ENCODE results near the gene MXI1.
A peak's percentile ranks its signal among the peaks of the same experiment; 100 is the strongest.
"Not testable (repeated sequence)": the region's sequence is repeated elsewhere in the genome, so short reads cannot be mapped to it uniquely, and the experiment has no call there.

Gene MXI1

DNA sequence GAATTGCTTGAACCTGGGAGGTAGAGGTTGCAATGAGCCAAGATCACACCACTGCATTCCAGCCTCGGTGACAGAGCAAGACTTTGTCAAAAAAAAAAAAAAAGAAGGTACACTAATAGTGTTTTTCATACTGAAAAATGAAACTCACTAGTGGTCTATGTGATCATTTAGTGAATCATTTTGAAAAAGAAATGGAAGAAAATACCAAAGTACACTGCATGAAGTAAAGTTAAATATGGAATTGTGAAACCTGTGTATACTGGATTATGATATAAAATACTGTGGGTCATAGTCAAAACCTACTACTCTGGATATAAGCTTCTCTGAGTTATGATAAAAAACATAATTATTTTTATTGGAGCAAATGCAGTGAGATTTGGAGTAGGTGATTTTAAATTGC, 42.1 kb downstream of the MXI1 start:
- not testable (repeated sequence) for H3K27ac Mint-ChIP-seq, DNase-seq, H3K9me3 Mint-ChIP-seq, H3K4me3 Mint-ChIP-seq, H3K27me3 Mint-ChIP-seq
- CTCF ChIA-PET, result interaction anchor here (1.0 to 1.3 kb wide), 3 partner anchors 8 to 112 kb away, joined by 3 read pairs; no protein-coding TSS in a partner anchor
- H3K36me3 Mint-ChIP-seq, result peaks cover 27% of the 10 kb centered on the region
- H3K4me1 Mint-ChIP-seq, result peaks cover 27% of the 10 kb centered on the region

DNA sequence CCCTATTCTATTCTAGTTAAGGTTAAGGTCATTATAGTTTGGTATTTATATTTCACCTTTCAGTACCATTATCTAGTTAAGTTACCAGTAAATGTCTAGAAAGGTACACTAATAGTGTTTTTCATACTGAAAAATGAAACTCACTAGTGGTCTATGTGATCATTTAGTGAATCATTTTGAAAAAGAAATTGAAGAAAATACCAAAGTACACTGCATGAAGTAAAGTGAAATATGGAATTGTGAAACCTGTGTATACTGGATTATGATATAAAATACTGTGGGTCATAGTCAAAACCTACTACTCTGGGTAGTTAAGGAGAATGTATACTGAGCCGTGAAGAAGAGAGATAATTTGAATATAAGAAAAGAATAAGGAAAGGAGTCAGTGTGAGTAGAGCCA, 44.0 kb downstream of the MXI1 start:
- DNase-seq, H3K27me3 Mint-ChIP-seq, H3K4me3 Mint-ChIP-seq, CTCF ChIA-PET, H3K27ac Mint-ChIP-seq, H3K9me3 Mint-ChIP-seq: not testable (repeated sequence)
- Mint-ChIP-seq H3K36me3 (peaks cover 27% of the 10 kb centered on the region), H3K4me1 (peaks cover 31% of the 10 kb centered on the region)

DNA sequence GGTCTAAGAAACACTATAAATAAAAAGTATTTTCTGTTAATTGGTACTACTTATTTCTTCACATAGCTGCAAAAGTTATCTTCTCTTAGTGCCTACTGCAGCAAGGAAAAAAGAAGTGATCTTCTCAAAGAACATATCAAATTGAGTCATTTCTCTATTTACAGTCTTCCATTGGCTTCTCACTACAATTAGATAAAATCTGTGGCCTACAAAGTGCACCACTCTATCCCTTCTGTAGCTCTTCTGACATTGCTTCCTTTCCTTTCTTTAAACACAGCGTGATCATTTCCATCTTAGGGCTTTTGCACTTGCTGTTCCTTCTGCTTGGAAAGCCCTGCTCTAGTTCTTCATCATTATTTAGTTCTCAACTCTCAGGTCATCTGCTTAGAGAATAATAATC, 44.7 kb downstream of the MXI1 start:
- Mint-ChIP-seq H3K4me3 (no peak overlapping the region), H3K9me3 (peaks cover 2% of the 10 kb centered on the region), H3K27me3 (no peaks in the 10 kb centered on the region), H3K27ac (no peak overlapping the region), H3K36me3 (peaks cover 25% of the 10 kb centered on the region), H3K4me1 (peaks cover 31% of the 10 kb centered on the region)
- CTCF ChIA-PET, result no interaction called here
- DNase-seq, result no peak

DNA sequence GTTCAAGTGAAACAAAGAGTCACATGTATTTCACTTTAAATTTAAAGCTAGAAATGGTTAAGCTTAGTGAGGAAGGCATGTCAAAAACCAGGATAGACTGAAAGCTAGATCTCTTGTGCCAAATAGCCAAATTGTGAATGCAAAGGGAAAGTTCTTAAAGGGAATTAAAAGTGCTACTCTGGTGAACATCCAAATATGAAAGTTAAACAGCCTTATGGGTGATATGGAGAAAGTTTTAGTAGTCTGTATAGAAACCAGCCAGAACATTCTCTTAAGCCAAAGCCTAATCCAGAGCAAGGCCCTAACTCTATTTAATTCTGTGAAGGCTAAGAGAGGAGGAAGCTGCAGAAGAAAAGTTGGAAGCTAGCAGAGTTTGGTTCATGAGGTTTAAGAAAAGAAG, 47.1 kb downstream of the MXI1 start:
- H3K36me3 Mint-ChIP-seq, result peaks cover 17% of the 10 kb centered on the region
- H3K9me3 Mint-ChIP-seq, result peaks cover 2% of the 10 kb centered on the region
- H3K27ac Mint-ChIP-seq, result no peak overlapping the region
- H3K4me3 Mint-ChIP-seq, result no peak overlapping the region
- H3K27me3 Mint-ChIP-seq, result no peaks in the 10 kb centered on the region
- H3K4me1 Mint-ChIP-seq, result peaks cover 26% of the 10 kb centered on the region
- no peak for DNase-seq
- CTCF ChIA-PET, result interaction anchor here (0.8 to 1.7 kb wide), 3 partner anchors 9 to 296 kb away, joined by 4 to 6 read pairs (median 5); no protein-coding TSS in a partner anchor

- H3K27ac Mint-ChIP-seq, result no peak overlapping the region
- H3K27me3 Mint-ChIP-seq, result no peaks in the 10 kb centered on the region
- CTCF ChIA-PET, result interaction anchor here (0.8 to 1.5 kb wide), 3 partner anchors 11 to 121 kb away, joined by 3 to 4 read pairs (median 3); no protein-coding TSS in a partner anchor
- no peak for DNase-seq
- H3K36me3 Mint-ChIP-seq, result peaks cover 17% of the 10 kb centered on the region
- H3K4me3 Mint-ChIP-seq, result no peak overlapping the region
- H3K4me1 Mint-ChIP-seq, result peaks cover 11% of the 10 kb centered on the region
- peaks cover 2% of the 10 kb centered on the region for H3K9me3 Mint-ChIP-seq
Measured at GRCh38 chr10:110258542-110258941, 51.1 kb downstream of the MXI1 start.

GRCh38 chr10:110259317-110259716, 51.9 kb downstream of the MXI1 start:
- Mint-ChIP-seq H3K27ac (no peak overlapping the region), H3K4me1 (peaks cover 6% of the 10 kb centered on the region), H3K9me3 (peaks cover 2% of the 10 kb centered on the region), H3K4me3 (no peak overlapping the region), H3K27me3 (no peaks in the 10 kb centered on the region), H3K36me3 (peaks cover 17% of the 10 kb centered on the region)
- CTCF ChIA-PET, result interaction anchor here (0.9 to 1.5 kb wide), 2 partner anchors 29 to 121 kb away, joined by 3 to 4 read pairs; no protein-coding TSS in a partner anchor
- no peak for DNase-seq

DNA sequence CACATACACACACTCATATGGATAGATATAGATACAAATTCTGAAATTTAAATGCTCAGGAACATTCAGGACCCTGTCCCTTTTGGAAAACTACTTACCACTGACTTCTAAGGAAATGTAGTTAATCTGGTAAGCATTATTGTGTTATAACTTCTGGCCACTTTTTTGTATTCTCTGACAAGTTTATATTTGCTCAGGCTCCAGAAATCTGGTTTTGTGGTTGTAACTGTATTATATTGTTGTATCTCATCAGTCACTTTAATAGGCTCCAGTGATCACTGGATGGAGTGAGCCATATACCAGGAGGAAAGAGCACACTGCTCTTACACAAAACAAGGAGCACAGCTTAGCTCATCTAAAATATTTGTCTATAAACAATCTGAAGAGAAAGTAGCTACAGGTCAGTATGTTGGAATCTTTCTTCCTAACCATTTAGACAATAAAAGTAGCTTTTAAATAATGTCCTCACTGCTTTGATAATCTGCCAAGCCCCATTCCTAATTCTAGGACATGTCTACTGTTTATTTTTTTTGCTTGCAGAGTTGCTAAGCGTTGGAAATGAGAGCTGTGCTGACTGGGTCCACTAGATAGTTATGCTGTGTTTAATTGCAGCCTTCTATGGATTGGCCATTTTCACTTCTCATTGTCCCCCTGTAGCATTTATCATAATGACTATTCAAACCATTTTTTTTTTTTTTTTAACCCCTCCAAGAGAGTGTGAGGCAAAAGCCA, 53.5 kb downstream of the MXI1 start:
- Mint-ChIP-seq H3K36me3 (peaks cover 10% of the 10 kb centered on the region), H3K27ac (no peak overlapping the region), H3K4me3 (no peak overlapping the region), H3K27me3 (no peaks in the 10 kb centered on the region), H3K4me1 (no peaks in the 10 kb centered on the region), H3K9me3 (peaks cover under 1% of the 10 kb centered on the region)
- CTCF ChIA-PET, result interaction anchor here (0.6 to 0.9 kb wide), 2 partner anchors 18 to 273 kb away, joined by 3 to 4 read pairs; no protein-coding TSS in a partner anchor
- no peak for DNase-seq

DNA sequence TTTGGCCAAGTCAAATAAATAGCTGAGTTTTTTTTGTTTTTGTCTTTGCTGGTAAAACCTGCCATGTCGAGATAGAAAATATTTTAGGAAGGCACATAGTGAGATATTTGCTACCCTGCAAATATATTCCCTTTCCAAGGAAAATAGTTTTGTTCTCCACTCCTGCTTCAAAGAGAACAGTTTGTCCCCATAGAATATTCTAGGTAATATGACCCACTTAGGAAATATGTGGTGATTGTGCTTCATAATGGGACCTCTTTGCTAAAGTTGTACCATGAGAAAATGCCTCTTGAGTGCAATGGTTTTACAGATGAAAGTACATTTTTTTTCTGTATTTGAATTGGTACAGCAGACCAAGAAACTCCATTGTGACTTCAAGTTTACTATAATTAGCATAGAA, 55.8 kb downstream of the MXI1 start:
- no peak for DNase-seq
- Mint-ChIP-seq H3K27me3 (no peaks in the 10 kb centered on the region), H3K36me3 (peaks cover 5% of the 10 kb centered on the region), H3K4me1 (no peaks in the 10 kb centered on the region), H3K4me3 (no peak overlapping the region), H3K27ac (no peak overlapping the region), H3K9me3 (no peaks in the 10 kb centered on the region)
- CTCF ChIA-PET, result interaction anchor here (0.6 to 0.7 kb wide), 2 partner anchors 16 to 57 kb away, joined by 3 read pairs; no protein-coding TSS in a partner anchor

- no peak for DNase-seq
- Mint-ChIP-seq H3K9me3 (no peaks in the 10 kb centered on the region), H3K27me3 (no peaks in the 10 kb centered on the region), H3K36me3 (peaks cover 6% of the 10 kb centered on the region), H3K4me3 (no peak overlapping the region), H3K27ac (no peak overlapping the region), H3K4me1 (peaks cover 14% of the 10 kb centered on the region)
- CTCF ChIA-PET, result no interaction called here
Measured at GRCh38 chr10:110265573-110266193, 58.3 kb downstream of the MXI1 start.

GRCh38 chr10:110267276-110267675, 59.9 kb downstream of the MXI1 start:
- H3K27ac Mint-ChIP-seq, result no peak overlapping the region
- no peaks in the 10 kb centered on the region for H3K27me3 Mint-ChIP-seq
- peaks cover 14% of the 10 kb centered on the region for H3K4me1 Mint-ChIP-seq
- CTCF ChIA-PET, result interaction anchor here (1.0 kb wide), 1 partner anchor 14 kb away, joined by 3 read pairs; no protein-coding TSS in a partner anchor
- H3K36me3 Mint-ChIP-seq, result peaks cover 6% of the 10 kb centered on the region
- no peaks in the 10 kb centered on the region for H3K9me3 Mint-ChIP-seq
- no peak for DNase-seq
- no peak overlapping the region for H3K4me3 Mint-ChIP-seq

- H3K36me3 Mint-ChIP-seq, result peaks cover 6% of the 10 kb centered on the region
- H3K4me3 Mint-ChIP-seq, result no peak overlapping the region
- H3K27ac Mint-ChIP-seq, result no peak overlapping the region
- no peaks in the 10 kb centered on the region for H3K9me3 Mint-ChIP-seq
- H3K4me1 Mint-ChIP-seq, result peaks cover 17% of the 10 kb centered on the region
- H3K27me3 Mint-ChIP-seq, result no peaks in the 10 kb centered on the region
- CTCF ChIA-PET, result interaction anchor here (1.2 kb wide), 1 partner anchor 11 kb away, joined by 5 read pairs; no protein-coding TSS in a partner anchor
- no peak for DNase-seq
Measured at GRCh38 chr10:110268442-110268841, 61.0 kb downstream of the MXI1 start.

DNA sequence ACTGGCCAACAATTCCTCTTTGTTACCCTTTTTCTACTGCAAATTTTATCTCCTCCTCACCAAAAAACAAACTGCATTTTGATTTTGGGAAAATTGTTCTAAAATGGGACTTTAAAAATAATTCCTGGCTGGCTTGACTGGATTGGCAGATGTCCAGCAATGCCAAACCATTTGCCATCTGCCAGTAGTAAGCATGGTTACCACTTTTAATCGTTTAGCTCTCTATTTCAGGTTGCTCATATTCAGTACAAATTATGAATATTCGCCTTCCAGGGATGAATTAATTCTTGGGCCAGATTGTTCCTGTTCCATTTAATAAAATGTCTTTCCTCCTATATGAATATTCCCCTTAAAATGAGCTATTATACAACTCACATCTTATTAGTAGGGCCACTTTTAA, 61.6 kb downstream of the MXI1 start:
- H3K27ac Mint-ChIP-seq, result peak overlapping the region; percentile 64
- H3K9me3 Mint-ChIP-seq, result no peaks in the 10 kb centered on the region
- peaks cover 22% of the 10 kb centered on the region for H3K4me1 Mint-ChIP-seq
- CTCF ChIA-PET, result interaction anchor here (0.7 to 1.4 kb wide), 4 partner anchors 10 to 63 kb away, joined by 3 to 5 read pairs (median 4); no protein-coding TSS in a partner anchor
- H3K27me3 Mint-ChIP-seq, result no peaks in the 10 kb centered on the region
- no peak for DNase-seq
- H3K4me3 Mint-ChIP-seq, result peak overlapping the region; percentile 51
- H3K36me3 Mint-ChIP-seq, result peaks cover 4% of the 10 kb centered on the region

- Mint-ChIP-seq H3K4me3 (peak overlapping the region; percentile 51), H3K9me3 (no peaks in the 10 kb centered on the region), H3K27ac (peak overlapping the region; percentile 64), H3K27me3 (no peaks in the 10 kb centered on the region), H3K4me1 (peaks cover 27% of the 10 kb centered on the region), H3K36me3 (peaks cover 4% of the 10 kb centered on the region)
- peak; percentile 25 for DNase-seq
- CTCF ChIA-PET, result interaction anchor here (0.7 to 1.4 kb wide), 5 partner anchors 9 to 386 kb away, joined by 3 to 5 read pairs (median 3); no protein-coding TSS in a partner anchor
Measured at GRCh38 chr10:110269374-110270318, 62.2 kb downstream of the MXI1 start.
